ENCODE results near the gene MED15.

The MED15 gene

GRCh38 chr22:20585639-20586402 lies 78.4 kb downstream of the MED15 start:
- no peak for DNase-seq (ENCODE audit: low read depth)
- H3K4me3 ChIP-seq (ENCODE audit: control insufficient read depth, low read depth, low read length): no peak overlapping the region
- TF ChIP-seq CTCF (IDR thresholded peaks at IDR 0.05; ENCODE audit: control insufficient read depth, insufficient read depth, low read depth, low read length, missing control alignments): no peak

GRCh38 chr22:20586403-20586745 lies 79.0 kb downstream of the MED15 start:
- no peak overlapping the region for H3K4me3 ChIP-seq (ENCODE audit: control insufficient read depth, low read depth, low read length)
- no peak for TF ChIP-seq CTCF (IDR thresholded peaks at IDR 0.05; ENCODE audit: control insufficient read depth, insufficient read depth, low read depth, low read length, missing control alignments)

GRCh38 chr22:20587206-20587958 lies 80.0 kb downstream of the MED15 start:
- H3K4me3 ChIP-seq (ENCODE audit: control insufficient read depth, low read depth, low read length): no peak overlapping the region
- no peak for TF ChIP-seq CTCF (IDR thresholded peaks at IDR 0.05; ENCODE audit: control insufficient read depth, insufficient read depth, low read depth, low read length, missing control alignments)
- no peak for DNase-seq (ENCODE audit: low read depth)

More at GRCh38 chr22:20586403-20586745, 79.0 kb downstream of the MED15 start:
- no peak for DNase-seq (ENCODE audit: low read depth)

GRCh38 chr22:20588092-20588842 lies 80.9 kb downstream of the MED15 start:
- no peak for TF ChIP-seq CTCF (IDR thresholded peaks at IDR 0.05; ENCODE audit: control insufficient read depth, insufficient read depth, low read depth, low read length, missing control alignments)
- H3K4me3 ChIP-seq (ENCODE audit: control insufficient read depth, low read depth, low read length): no peak overlapping the region
- DNase-seq (ENCODE audit: low read depth): no peak

- TF ChIP-seq CTCF (IDR thresholded peaks at IDR 0.05; ENCODE audit: control insufficient read depth, insufficient read depth, low read depth, low read length, missing control alignments): no peak
- H3K4me3 ChIP-seq (ENCODE audit: control insufficient read depth, low read depth, low read length): no peak overlapping the region
- no peak for DNase-seq (ENCODE audit: low read depth)
Observed at GRCh38 chr22:20588843-20589581, 81.6 kb downstream of the MED15 start.
